HAP-1 (cell line): ENCODE data around the gene COBL.

Experiments used
- DNase-seq, 2 experiments: peaks; one replicate each; pipeline ENCODE4 v3.0.0-alpha.2; 2016 to 2020; ENCODE audit warnings: low spot score in 2 of 2
- H3K27me3 ChIP-seq: fragments of 250-450 bp; sonication (Bioruptor Pico); 2 replicates; pipeline ENCODE4 v1.5.1; 2020; ENCODE audit warnings: low read depth, mild to moderate bottlenecking, moderate library complexity
- H3K36me3 ChIP-seq: fragments of 250-450 bp; sonication (Bioruptor Pico); replicated peaks from 2 replicates; pipeline ENCODE4 v1.5.1; 2020; ENCODE audit warnings: mild to moderate bottlenecking
- H3K4me1 ChIP-seq: fragments of 250-450 bp; sonication (Bioruptor Pico); 2 replicates; pipeline ENCODE4 v1.5.1; 2020; ENCODE audit warnings: mild to moderate bottlenecking
- H3K4me3 ChIP-seq: fragments of 250-450 bp; sonication (Bioruptor Pico); 2 replicates; pipeline ENCODE4 v1.5.1; 2020; ENCODE audit warnings: mild to moderate bottlenecking, moderate library complexity
- H3K9me3 ChIP-seq: fragments of 250-450 bp; sonication (Bioruptor Pico); 2 replicates; pipeline ENCODE4 v1.5.1; 2020; ENCODE audit warnings: mild to moderate bottlenecking, moderate library complexity
- in situ Hi-C: fragments of 300-500 bp; cut with MboI; formaldehyde crosslinking; loops from 3 replicates; pipeline ENCODE4 v1.14.3; 2020; ENCODE audit warnings: low sequenced_read_pairs, inconsistent platforms, mixed read lengths

COBL gene

GRCh38 chr7:51240868-51241267, 75.7 kb downstream of the COBL start:
- in situ Hi-C loops: no loop called here
- H3K4me1 ChIP-seq: no peaks in the 10 kb centered on the region
- no peaks in the 10 kb centered on the region for H3K9me3 ChIP-seq
- H3K27me3 ChIP-seq: no peaks in the 10 kb centered on the region
- no peaks in the 10 kb centered on the region for H3K36me3 ChIP-seq
- no peak overlapping the region for H3K4me3 ChIP-seq
- no peak for DNase-seq

GRCh38 chr7:51239691-51240090, 76.9 kb downstream of the COBL start:
- Histone ChIP-seq H3K9me3 (no peaks in the 10 kb centered on the region), H3K36me3 (no peaks in the 10 kb centered on the region), H3K27me3 (no peaks in the 10 kb centered on the region), H3K4me1 (no peaks in the 10 kb centered on the region), H3K4me3 (no peak overlapping the region)
- in situ Hi-C loops: no loop called here
- DNase-seq: no peak

- no peak for DNase-seq
- Histone ChIP-seq H3K9me3 (no peaks in the 10 kb centered on the region), H3K4me3 (no peak overlapping the region), H3K36me3 (no peaks in the 10 kb centered on the region), H3K27me3 (no peaks in the 10 kb centered on the region), H3K4me1 (no peaks in the 10 kb centered on the region)
- in situ Hi-C loops: no loop called here
These were observed 77.6 kb downstream of the COBL start for GRCh38 chr7:51238981-51239495.

GRCh38 chr7:51237446-51238133, 79.0 kb downstream of the COBL start:
- in situ Hi-C loops: no loop called here
- Histone ChIP-seq H3K4me1 (no peaks in the 10 kb centered on the region), H3K4me3 (no peak overlapping the region), H3K27me3 (no peaks in the 10 kb centered on the region), H3K9me3 (no peaks in the 10 kb centered on the region), H3K36me3 (no peaks in the 10 kb centered on the region)
- no peak for DNase-seq

- no peak for DNase-seq
- H3K4me3 ChIP-seq: no peak overlapping the region
- in situ Hi-C loops: no loop called here
- H3K27me3 ChIP-seq: no peaks in the 10 kb centered on the region
- no peaks in the 10 kb centered on the region for H3K4me1 ChIP-seq
- no peaks in the 10 kb centered on the region for H3K9me3 ChIP-seq
- no peaks in the 10 kb centered on the region for H3K36me3 ChIP-seq
These were observed 80.0 kb downstream of the COBL start for GRCh38 chr7:51236470-51237132.

- H3K4me3 ChIP-seq: no peak overlapping the region
- no peak for DNase-seq
- no peaks in the 10 kb centered on the region for H3K27me3 ChIP-seq
- H3K4me1 ChIP-seq: no peaks in the 10 kb centered on the region
- no peaks in the 10 kb centered on the region for H3K9me3 ChIP-seq
- in situ Hi-C loops: no loop called here
- no peaks in the 10 kb centered on the region for H3K36me3 ChIP-seq
These were observed 80.9 kb downstream of the COBL start for GRCh38 chr7:51235593-51236313.

- Histone ChIP-seq H3K27me3 (no peaks in the 10 kb centered on the region), H3K9me3 (no peaks in the 10 kb centered on the region), H3K4me1 (no peaks in the 10 kb centered on the region), H3K36me3 (no peaks in the 10 kb centered on the region), H3K4me3 (no peak overlapping the region)
- no peak for DNase-seq
- in situ Hi-C loops: no loop called here
These were observed 81.8 kb downstream of the COBL start for GRCh38 chr7:51234609-51235308.

GRCh38 chr7:51234139-51234538, 82.5 kb downstream of the COBL start:
- Histone ChIP-seq H3K9me3 (no peaks in the 10 kb centered on the region), H3K36me3 (no peaks in the 10 kb centered on the region), H3K27me3 (no peaks in the 10 kb centered on the region), H3K4me1 (peaks cover 4% of the 10 kb centered on the region), H3K4me3 (no peak overlapping the region)
- no peak for DNase-seq
- in situ Hi-C loops: no loop called here

- Histone ChIP-seq H3K4me3 (no peak overlapping the region), H3K36me3 (no peaks in the 10 kb centered on the region), H3K9me3 (no peaks in the 10 kb centered on the region), H3K27me3 (no peaks in the 10 kb centered on the region), H3K4me1 (peaks cover 10% of the 10 kb centered on the region)
- no peak for DNase-seq
- in situ Hi-C loops: no loop called here
These were observed 83.2 kb downstream of the COBL start for GRCh38 chr7:51233374-51233773.

GRCh38 chr7:51230723-51231122, 85.9 kb downstream of the COBL start:
- DNase-seq: no peak

GRCh38 chr7:51230324-51230625, 86.3 kb downstream of the COBL start:
- peaks cover 15% of the 10 kb centered on the region for H3K4me1 ChIP-seq
- in situ Hi-C loops: no loop called here
- DNase-seq: no peak
- no peaks in the 10 kb centered on the region for H3K9me3 ChIP-seq
- H3K4me3 ChIP-seq: no peak overlapping the region
- H3K36me3 ChIP-seq: no peaks in the 10 kb centered on the region
- H3K27me3 ChIP-seq: no peaks in the 10 kb centered on the region

More at GRCh38 chr7:51230723-51231122, 85.9 kb downstream of the COBL start:
- Histone ChIP-seq H3K36me3 (no peaks in the 10 kb centered on the region), H3K4me1 (peaks cover 15% of the 10 kb centered on the region), H3K4me3 (no peak overlapping the region), H3K9me3 (no peaks in the 10 kb centered on the region), H3K27me3 (no peaks in the 10 kb centered on the region)
- in situ Hi-C loops: no loop called here

- in situ Hi-C loops: no loop called here
- no peaks in the 10 kb centered on the region for H3K36me3 ChIP-seq
- DNase-seq: no peak
These were observed 86.8 kb downstream of the COBL start for GRCh38 chr7:51229620-51230323.

GRCh38 chr7:51229106-51229537, 87.5 kb downstream of the COBL start:
- Histone ChIP-seq H3K36me3 (no peaks in the 10 kb centered on the region), H3K4me1 (peaks cover 15% of the 10 kb centered on the region), H3K4me3 (no peak overlapping the region), H3K9me3 (no peaks in the 10 kb centered on the region), H3K27me3 (no peaks in the 10 kb centered on the region)
- peak; percentile 3 to 18 for DNase-seq
- in situ Hi-C loops: no loop called here

More at GRCh38 chr7:51229620-51230323, 86.8 kb downstream of the COBL start:
- Histone ChIP-seq H3K9me3 (no peaks in the 10 kb centered on the region), H3K4me1 (peaks cover 15% of the 10 kb centered on the region), H3K4me3 (no peak overlapping the region), H3K27me3 (no peaks in the 10 kb centered on the region)
